GM19468 (cell line): Measurements from ENCODE around the gene SLC2A10.

ENCODE experiments used
- ATAC-seq: cut with Tn5 transposase; IDR thresholded peaks from one replicate; pipeline ENCODE4 v1.9.1; 2021; ENCODE audit warnings: mild to moderate bottlenecking, moderate library complexity, moderate number of reproducible peaks; ENCODE audit not compliant: unreplicated experiment; ENCODE audit errors: extremely low read depth

The SLC2A10 gene

DNA sequence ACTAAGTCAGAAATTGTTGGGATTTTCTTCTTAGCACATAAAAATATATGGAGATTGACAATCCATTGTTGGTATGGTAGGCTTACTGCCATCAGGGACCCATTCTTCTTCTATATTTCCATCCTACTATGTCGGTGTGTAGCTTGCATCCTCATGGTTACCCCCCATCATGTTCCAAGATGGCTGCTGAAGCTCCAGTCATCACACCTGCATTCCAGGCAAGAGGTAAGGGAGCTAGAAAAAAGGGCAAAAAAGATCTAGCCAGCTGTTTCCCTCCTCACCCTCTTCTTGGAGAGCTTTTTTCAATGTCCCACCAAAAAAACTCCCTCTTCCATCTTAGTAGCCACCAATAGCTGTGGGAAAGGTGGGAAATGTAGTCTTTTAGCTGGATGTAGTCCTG, 13.6 kb downstream of the SLC2A10 start:
- no peak for ATAC-seq

DNA sequence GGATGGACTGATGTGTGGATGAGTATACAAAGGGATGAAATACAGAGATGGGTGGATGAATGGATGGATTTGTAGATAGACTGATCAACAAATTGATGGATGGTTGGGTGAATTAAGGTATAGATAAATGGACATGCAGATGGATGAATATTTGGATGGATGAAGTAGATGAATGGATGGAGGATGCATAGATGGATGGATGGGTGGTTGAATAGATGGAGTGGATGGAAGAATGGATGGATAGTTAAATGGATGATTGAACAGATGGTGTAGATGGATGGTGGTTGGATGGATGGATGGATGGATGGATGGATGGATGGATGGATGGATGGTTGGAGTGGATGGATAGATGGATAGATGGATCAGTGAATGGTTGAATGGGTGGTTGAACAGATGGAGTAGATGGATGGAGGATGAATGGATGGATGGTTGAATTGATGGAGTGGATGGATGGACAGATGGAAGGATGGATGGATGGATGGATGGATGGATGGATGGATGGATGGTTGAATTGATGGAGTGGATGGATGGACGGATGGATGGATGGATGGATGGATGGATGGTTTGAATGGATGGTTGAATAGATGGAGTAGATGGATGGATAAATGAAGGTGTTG, 15.0 kb downstream of the SLC2A10 start:
- no peak for ATAC-seq

DNA sequence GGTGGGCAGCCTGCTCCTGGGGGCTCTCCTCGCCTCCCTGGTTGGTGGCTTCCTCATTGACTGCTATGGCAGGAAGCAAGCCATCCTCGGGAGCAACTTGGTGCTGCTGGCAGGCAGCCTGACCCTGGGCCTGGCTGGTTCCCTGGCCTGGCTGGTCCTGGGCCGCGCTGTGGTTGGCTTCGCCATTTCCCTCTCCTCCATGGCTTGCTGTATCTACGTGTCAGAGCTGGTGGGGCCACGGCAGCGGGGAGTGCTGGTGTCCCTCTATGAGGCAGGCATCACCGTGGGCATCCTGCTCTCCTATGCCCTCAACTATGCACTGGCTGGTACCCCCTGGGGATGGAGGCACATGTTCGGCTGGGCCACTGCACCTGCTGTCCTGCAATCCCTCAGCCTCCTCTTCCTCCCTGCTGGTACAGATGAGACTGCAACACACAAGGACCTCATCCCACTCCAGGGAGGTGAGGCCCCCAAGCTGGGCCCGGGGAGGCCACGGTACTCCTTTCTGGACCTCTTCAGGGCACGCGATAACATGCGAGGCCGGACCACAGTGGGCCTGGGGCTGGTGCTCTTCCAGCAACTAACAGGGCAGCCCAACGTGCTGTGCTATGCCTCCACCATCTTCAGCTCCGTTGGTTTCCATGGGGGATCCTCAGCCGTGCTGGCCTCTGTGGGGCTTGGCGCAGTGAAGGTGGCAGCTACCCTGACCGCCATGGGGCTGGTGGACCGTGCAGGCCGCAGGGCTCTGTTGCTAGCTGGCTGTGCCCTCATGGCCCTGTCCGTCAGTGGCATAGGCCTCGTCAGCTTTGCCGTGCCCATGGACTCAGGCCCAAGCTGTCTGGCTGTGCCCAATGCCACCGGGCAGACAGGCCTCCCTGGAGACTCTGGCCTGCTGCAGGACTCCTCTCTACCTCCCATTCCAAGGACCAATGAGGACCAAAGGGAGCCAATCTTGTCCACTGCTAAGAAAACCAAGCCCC, 16.0 kb downstream of the SLC2A10 start:
- no peak for ATAC-seq

- ATAC-seq = no peak
These were observed 22.3 kb downstream of the SLC2A10 start for GRCh38 chr20:46731770-46732169.

DNA sequence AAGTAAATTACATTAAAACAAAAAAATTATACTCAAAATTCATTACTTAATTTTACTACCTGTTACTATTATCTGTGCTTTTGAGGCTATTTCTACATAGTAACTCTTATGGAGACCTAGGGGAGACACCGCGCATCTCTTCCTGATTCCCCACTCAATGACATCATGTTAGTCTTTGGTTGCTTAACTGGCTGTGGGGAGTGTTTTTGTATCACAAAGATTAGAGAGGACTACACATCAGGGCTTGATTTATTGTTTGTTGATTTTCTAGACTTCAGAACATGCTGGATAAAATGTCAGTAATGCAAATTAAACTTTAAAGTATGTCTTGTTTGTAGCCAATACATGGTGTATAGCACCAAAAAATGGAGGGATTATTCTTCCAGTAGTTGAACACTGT, 26.0 kb downstream of the SLC2A10 start:
- no peak for ATAC-seq

DNA sequence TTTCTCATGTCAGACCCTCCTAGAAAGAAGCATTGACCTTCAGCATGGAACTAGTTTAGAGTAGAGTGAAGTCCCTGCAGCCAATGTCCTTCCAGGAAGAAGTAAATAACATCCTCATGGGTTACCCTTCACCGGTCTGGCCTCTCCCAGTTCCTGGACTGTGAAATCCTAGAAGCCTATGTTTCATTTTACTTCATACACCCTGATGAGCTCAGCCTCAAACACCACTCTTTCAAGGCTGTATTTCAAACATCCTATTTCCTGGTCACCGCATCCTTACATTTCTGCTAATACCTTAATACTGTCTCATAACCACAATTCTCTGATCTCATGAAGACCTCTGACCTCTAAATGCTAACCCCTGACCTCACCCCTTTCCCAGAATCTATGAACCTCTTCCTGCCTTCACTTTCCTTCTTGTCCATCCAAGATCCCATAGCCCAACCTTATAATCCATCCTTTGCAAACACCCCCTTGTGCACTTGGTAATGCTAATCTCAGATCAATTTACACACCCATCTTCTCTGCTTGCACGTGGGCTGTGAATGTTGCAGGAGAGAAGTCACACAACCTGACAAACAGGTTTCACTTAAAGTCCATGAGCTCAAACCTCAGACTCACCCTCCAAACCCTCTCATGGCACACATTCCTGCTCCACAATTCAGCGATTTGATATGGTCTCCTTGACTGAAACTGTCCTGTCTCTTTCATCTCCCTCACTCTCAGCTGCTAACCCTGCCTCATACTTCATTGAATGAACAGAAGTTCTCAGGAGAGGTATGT, 30.2 kb downstream of the SLC2A10 start:
- ATAC-seq = no peak

GRCh38 chr20:46740214-46740609, 30.8 kb downstream of the SLC2A10 start:
- no peak for ATAC-seq

GRCh38 chr20:46741924-46742668, 32.6 kb downstream of the SLC2A10 start:
- no peak for ATAC-seq

DNA sequence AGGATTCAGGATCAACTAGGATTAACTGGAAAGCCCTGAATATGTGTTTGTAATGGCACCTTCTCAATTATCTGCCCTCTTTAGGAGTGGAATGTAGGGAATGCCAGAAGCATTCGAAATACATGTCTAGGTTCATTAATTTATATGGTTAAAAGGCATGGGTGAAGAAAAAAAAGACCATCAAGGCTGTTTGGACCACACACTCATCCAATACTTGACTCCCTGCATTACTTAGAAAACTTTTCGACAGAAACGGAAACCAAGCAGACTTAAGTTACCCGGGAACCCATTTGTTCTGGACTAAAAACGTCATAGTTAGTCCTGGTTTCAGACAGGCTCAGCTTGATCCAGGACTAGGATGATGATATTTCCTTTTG, 33.2 kb downstream of the SLC2A10 start:
- ATAC-seq = no peak

DNA sequence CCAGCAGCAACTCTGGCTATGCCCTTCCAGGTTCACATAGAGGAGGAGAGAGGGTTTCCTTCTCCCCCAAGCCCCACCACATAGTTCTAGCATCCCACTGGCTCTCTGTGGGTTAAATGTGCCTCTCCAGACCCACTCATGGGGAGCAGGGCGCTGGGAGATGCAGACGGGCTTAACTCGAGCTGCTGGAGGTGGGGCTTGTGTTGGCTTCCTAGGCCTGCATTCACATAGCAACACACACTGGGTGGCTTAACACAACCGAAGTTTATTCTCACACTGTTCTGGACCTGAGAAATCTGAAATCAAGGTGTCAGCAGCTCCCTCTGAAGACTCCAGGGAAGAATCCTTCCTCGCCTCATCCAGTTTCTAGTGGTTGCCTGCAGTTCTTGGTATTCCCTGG, 33.6 kb downstream of the SLC2A10 start:
- ATAC-seq = no peak

- ATAC-seq = no peak
These were observed 37.6 kb downstream of the SLC2A10 start for GRCh38 chr20:46746956-46747526.

GRCh38 chr20:46749147-46749546, 39.7 kb downstream of the SLC2A10 start:
- ATAC-seq = no peak

GRCh38 chr20:46751856-46752255, 42.4 kb downstream of the SLC2A10 start:
- no peak for ATAC-seq

- ATAC-seq = no peak
These were observed 43.3 kb downstream of the SLC2A10 start for GRCh38 chr20:46752728-46753127.

GRCh38 chr20:46755483-46756413, 46.3 kb downstream of the SLC2A10 start:
- ATAC-seq = no peak

- ATAC-seq = no peak
These were observed 47.0 kb downstream of the SLC2A10 start for GRCh38 chr20:46756419-46756818.

DNA sequence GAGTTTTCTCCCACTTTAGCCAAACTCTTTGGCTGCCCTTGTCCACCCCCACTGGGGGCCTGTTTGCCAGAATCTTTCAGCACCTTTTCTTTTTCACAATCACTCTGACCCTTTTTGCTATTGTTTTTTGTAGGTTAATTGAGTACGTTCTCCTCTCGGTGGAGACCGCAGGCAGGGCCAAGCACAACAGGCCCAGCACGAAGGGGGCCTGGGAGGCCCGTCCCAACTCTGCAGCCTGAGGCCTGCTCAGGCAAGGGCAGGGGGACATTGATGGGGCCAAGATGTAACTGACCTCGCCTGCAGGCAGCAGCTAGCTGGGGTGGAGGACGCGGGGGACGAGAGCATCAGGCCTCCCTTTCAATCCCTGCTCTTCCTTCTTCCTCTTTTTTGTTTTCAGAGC, 47.7 kb downstream of the SLC2A10 start:
- no peak for ATAC-seq

- ATAC-seq = no peak
These were observed 48.6 kb downstream of the SLC2A10 start for GRCh38 chr20:46757754-46758678.
